Right ventricle myocardium superior (tissue), 1 donor: Measurements from ENCODE around the gene ZNF831. TPM values are rescaled to one million over a fixed set of nuclear protein-coding genes. Genes with fewer than 3 reads are reported as not detected.

Experiments
- ATAC-seq: fragments of 200-7000 bp; cut with Tn5 transposase; one replicate; pipeline ENCODE4 v1.9.1; 2020; ENCODE audit warnings: mild to moderate bottlenecking; ENCODE audit not compliant: poor library complexity
- DNase-seq: peaks from one replicate; pipeline ENCODE4 v3.0.0-alpha.2; 2020
- intact Hi-C: fragments of 100-400 bp; cut with DNase I; formaldehyde crosslinking; loops from one replicate; pipeline ENCODE4 v1.11.2; 2022
- total RNA-seq: library from RNA; stranded (reverse); fragmentation: NEBNext Ultra II Directional; extraction: Animal tissue kit (Norgen Biotek cat#: 25700); gene quantifications from one replicate; pipeline ENCODE4 v1.2.1, GENCODE V29; 2021
- donor health status: DM: no; HTN: yes; CAD: no; lungs with severe emphysema.

Gene ZNF831
- total RNA-seq, 1 donor from 2014 or later: 0.08 TPM

GRCh38 chr20:59222253-59223181 is 58.9 kb downstream of the ZNF831 start:
- intact Hi-C loops: loop anchor here (2.0 to 5.0 kb wide), 2 partner anchors 136 to 350 kb away; no protein-coding TSS in a partner anchor
- DNase-seq (peak; percentile 89), ATAC-seq (peak; percentile 97)

- DNase-seq: no peak
Observed at GRCh38 chr20:59223182-59223601, 59.6 kb downstream of the ZNF831 start.

GRCh38 chr20:59223750-59224149 is 60.1 kb downstream of the ZNF831 start:
- DNase-seq: no peak
- no peak for ATAC-seq
- intact Hi-C loops: loop anchor here (2.0 to 5.0 kb wide), 2 partner anchors 137 to 351 kb away; no protein-coding TSS in a partner anchor

More at GRCh38 chr20:59223182-59223601, 59.6 kb downstream of the ZNF831 start:
- intact Hi-C loops: loop anchor here (2.0 to 5.0 kb wide), 2 partner anchors 136 to 351 kb away; no protein-coding TSS in a partner anchor
- peak; percentile 16 for ATAC-seq

GRCh38 chr20:59224236-59224635 is 60.6 kb downstream of the ZNF831 start:
- intact Hi-C loops: loop anchor here (5.0 kb wide), 1 partner anchor 352 kb away; no protein-coding TSS in a partner anchor
- ATAC-seq (no peak), DNase-seq (no peak)

DNA sequence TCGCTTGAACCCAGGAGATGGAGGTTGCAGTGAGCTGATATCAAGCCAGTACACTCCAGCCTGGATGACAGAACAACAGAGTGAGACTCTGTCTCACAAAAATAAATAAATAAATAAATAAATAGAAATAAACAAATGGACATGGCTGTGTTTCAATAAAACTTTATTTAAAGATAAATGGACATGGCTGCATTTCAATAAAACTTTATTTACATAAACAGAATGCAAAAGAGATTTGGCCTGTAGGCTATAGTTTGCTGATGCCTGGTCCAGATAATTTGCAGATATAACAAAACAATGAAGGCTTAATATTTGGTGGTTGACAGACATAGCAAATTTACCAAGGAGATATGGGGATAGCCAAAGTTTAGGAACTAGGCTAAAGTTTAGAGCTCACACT is 66.8 kb downstream of the ZNF831 start:
- intact Hi-C loops: no loop called here
- ATAC-seq (no peak), DNase-seq (no peak)

GRCh38 chr20:59231124-59231804 is 67.6 kb downstream of the ZNF831 start:
- intact Hi-C loops: no loop called here
- ATAC-seq (no peak), DNase-seq (no peak)

- ATAC-seq (no peak), DNase-seq (no peak)
- intact Hi-C loops: no loop called here
Observed at GRCh38 chr20:59232618-59233017, 69.0 kb downstream of the ZNF831 start.

- DNase-seq (no peak), ATAC-seq (no peak)
- intact Hi-C loops: no loop called here
Observed at GRCh38 chr20:59235226-59235625, 71.6 kb downstream of the ZNF831 start.

- DNase-seq (no peak), ATAC-seq (no peak)
- intact Hi-C loops: no loop called here
Observed at GRCh38 chr20:59240006-59240405, 76.4 kb downstream of the ZNF831 start.

GRCh38 chr20:59242714-59243626 is 79.3 kb downstream of the ZNF831 start:
- intact Hi-C loops: no loop called here
- no peak for DNase-seq

GRCh38 chr20:59246691-59247400 is 83.2 kb downstream of the ZNF831 start:
- intact Hi-C loops: no loop called here
- no peak for DNase-seq

More at GRCh38 chr20:59242714-59243626, 79.3 kb downstream of the ZNF831 start:
- ATAC-seq: no peak

GRCh38 chr20:59247731-59248684 is 84.4 kb downstream of the ZNF831 start:
- DNase-seq (no peak), ATAC-seq (no peak)
- intact Hi-C loops: no loop called here

More at GRCh38 chr20:59246691-59247400, 83.2 kb downstream of the ZNF831 start:
- ATAC-seq: no peak

- DNase-seq: no peak
- no peak for ATAC-seq
- intact Hi-C loops: no loop called here
Observed at GRCh38 chr20:59250293-59250692, 86.7 kb downstream of the ZNF831 start.

DNA sequence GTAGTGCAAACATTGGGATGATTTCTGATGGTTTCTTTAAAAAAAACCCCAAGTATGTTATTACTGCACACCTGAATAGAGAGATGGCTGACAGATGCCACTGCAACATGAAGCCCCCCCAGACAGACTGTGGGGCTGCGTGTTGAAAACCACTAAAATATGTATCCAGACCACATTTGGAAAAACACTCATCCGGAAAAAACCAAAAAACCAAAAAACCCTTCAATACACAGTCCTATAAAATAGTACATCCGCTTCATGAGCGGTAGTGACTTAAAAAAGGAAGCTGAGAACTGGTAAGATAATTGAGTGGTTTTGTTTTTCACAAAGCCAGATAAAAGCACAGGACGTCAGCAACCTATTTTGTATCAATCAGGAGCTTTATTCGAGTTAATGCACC is 89.7 kb downstream of the ZNF831 start:
- ATAC-seq (no peak), DNase-seq (no peak)
- intact Hi-C loops: no loop called here

DNA sequence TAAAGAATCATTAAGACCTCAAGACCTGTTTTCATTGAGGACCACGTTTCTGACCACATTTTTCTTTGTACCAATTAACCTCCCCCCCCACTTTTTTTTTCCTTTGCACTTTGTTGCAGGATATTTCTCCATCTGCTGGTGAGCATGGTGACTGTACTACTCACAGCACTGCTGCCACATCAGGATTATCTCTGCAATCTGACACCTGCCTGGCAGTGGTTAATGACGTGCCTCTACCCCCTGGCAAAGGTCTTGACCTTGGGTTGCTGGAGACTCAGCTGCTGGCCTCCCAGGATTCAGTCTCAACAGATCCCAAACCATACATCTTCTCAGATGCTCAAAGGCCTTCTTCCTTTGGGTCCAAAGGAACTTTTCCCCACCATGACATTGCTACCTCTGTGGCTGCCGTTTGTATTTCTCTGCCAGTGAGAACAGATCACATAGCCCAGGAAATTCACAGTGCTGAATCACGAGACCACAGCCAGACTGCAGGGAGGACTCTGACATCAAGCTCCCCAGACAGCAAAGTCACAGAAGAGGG is 90.2 kb downstream of the ZNF831 start:
- intact Hi-C loops: no loop called here
- no peak for ATAC-seq
- no peak for DNase-seq

- no peak for ATAC-seq
- no peak for DNase-seq
- intact Hi-C loops: no loop called here
Observed at GRCh38 chr20:59255256-59255655, 91.6 kb downstream of the ZNF831 start.

GRCh38 chr20:59258221-59258621 is 94.6 kb downstream of the ZNF831 start:
- ATAC-seq (no peak), DNase-seq (no peak)
- intact Hi-C loops: no loop called here
